PFSK-1 (cell line): ENCODE data around the gene XPO6.

Experiments
- FOXP2 ChIP-seq: optimal IDR thresholded peaks from 2 replicates; pipeline ENCODE3; 2011; ENCODE audit warnings: borderline replicate concordance, control low read depth, inconsistent platforms; ENCODE audit not compliant: insufficient read depth; ENCODE audit errors: extremely low read length, extremely low read depth
- POLR2AphosphoS5 ChIP-seq: IDR thresholded peaks from 2 replicates; pipeline ENCODE4 v1.6.1; 2012; ENCODE audit warnings: low read depth, mild to moderate bottlenecking, control low read depth, low read length, moderate library complexity
- SIN3A ChIP-seq: IDR thresholded peaks from 2 replicates; pipeline ENCODE4 v1.6.1; 2012; ENCODE audit warnings: mild to moderate bottlenecking, low read length, moderate library complexity, borderline replicate concordance; ENCODE audit not compliant: insufficient read depth
- TAF1 ChIP-seq: IDR thresholded peaks from 2 replicates; pipeline ENCODE4 v1.6.1; 2012; ENCODE audit warnings: low read length, control low read depth, borderline replicate concordance; ENCODE audit not compliant: insufficient read depth
- TF ChIP-seq, protein P1 (sequence below), 2 experiments: IDR thresholded peaks; 2 replicates each; pipeline versions ENCODE4 v1.6.1 to v1.8.0; 2011 to 2012; ENCODE audit warnings: low read depth in 2 of 2, low read length in 2 of 2, control low read depth in 1 of 2, inconsistent platforms in 1 of 2, mild to moderate bottlenecking in 1 of 2, moderate library complexity in 1 of 2; ENCODE audit not compliant: insufficient read depth in 1 of 2

Gene XPO6

DNA sequence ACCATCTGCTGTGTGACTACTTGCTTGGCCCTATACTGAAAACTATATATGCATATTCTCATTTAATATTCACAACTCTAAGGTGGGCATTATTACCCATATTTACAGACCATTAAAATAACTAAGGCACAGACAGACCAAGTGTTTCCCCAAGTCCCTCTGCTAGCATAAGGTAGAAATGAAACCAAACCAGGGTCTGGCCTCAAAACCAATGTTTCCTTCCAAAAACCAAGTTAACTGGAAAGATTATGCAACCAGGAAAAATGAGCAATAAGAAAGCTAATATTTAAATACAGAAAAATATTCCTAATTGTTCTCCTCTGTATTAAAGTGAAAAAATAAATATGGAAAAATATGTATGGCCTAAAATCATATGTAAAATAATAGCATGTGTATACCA lies 50.1 kb downstream of the XPO6 start:
- TF ChIP-seq TAF1 (no peak), SIN3A (no peak)

DNA sequence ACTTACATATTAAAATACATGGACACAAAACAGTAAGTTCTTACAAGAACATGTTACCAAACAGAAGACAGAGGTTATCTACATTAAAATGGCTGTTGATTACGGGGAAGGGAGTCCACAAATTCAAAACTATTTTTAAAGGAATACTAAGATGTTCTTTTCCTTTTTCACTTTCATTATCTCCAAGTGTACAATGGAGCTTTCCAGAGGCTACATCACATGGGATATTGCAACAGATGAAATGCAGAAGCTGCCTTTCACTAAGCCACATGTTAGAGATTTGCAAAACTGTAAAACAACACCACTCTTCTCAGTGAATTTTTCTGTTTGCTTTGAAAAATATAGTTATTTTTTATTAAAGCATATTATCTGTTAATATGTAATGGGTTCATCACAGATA lies 53.6 kb downstream of the XPO6 start:
- TF ChIP-seq FOXP2 (no peak), TAF1 (no peak), POLR2AphosphoS5 (no peak)
- TF ChIP-seq, protein P1, sequence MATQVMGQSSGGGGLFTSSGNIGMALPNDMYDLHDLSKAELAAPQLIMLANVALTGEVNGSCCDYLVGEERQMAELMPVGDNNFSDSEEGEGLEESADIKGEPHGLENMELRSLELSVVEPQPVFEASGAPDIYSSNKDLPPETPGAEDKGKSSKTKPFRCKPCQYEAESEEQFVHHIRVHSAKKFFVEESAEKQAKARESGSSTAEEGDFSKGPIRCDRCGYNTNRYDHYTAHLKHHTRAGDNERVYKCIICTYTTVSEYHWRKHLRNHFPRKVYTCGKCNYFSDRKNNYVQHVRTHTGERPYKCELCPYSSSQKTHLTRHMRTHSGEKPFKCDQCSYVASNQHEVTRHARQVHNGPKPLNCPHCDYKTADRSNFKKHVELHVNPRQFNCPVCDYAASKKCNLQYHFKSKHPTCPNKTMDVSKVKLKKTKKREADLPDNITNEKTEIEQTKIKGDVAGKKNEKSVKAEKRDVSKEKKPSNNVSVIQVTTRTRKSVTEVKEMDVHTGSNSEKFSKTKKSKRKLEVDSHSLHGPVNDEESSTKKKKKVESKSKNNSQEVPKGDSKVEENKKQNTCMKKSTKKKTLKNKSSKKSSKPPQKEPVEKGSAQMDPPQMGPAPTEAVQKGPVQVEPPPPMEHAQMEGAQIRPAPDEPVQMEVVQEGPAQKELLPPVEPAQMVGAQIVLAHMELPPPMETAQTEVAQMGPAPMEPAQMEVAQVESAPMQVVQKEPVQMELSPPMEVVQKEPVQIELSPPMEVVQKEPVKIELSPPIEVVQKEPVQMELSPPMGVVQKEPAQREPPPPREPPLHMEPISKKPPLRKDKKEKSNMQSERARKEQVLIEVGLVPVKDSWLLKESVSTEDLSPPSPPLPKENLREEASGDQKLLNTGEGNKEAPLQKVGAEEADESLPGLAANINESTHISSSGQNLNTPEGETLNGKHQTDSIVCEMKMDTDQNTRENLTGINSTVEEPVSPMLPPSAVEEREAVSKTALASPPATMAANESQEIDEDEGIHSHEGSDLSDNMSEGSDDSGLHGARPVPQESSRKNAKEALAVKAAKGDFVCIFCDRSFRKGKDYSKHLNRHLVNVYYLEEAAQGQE (IDR thresholded peaks at IDR 0.05; ENCODE audit: insufficient read depth in 1 of 2, low read depth in 2 of 2, low read length in 2 of 2), result no peak

DNA sequence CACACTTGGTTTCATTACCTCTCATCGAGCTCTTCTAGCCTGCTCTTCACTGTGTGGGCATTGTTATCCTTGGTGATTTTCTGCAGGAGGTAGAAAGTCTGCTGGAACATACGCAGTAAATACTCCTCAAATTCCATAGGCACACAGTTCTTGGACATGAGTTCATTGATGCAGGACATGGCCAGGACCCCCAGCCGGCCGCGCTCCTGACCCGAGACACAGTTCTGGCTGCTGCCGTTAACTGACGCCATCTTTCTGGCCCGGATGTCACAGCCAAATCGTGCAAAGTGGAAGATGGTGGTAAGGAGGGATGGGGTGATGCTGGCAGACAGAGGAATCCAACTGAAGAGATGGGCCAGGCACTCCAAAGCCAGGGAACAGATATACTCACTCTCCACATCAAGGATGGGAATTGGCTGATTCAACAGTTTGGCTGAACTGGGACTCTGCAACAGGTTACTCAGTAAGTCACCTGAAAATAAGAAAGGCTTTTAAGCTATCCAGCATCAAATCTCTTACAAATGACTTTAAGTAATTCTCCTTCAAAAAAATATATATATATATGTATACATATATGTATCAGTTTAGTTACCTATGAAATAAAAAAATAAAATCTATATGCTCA lies 55.6 kb downstream of the XPO6 start:
- no peak for TF ChIP-seq TAF1
- TF ChIP-seq, protein P1 (IDR thresholded peaks at IDR 0.05; ENCODE audit: insufficient read depth in 1 of 2, low read depth in 2 of 2, low read length in 2 of 2), result no peak
- no peak for TF ChIP-seq POLR2AphosphoS5
- TF ChIP-seq SIN3A, result no peak
- TF ChIP-seq FOXP2, result no peak

DNA sequence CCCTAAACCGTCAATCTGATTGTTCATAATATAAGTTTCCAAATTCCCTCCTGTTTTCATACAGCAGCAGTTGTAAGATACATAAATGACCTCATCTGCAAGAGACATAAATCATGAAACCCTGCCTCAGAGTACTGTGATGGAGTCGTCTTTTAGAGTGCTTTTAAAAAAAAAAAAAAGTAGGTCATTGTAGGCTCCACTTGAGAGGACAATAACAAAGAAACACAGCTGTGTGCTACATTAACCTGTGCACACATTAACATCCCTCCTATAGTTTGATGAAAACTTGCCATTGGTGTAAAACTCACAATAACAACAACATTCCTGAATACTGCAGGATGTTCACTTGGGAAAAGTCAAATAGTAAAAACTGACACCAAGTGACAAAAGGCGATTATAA lies 56.5 kb downstream of the XPO6 start:
- TF ChIP-seq SIN3A, result no peak
- TF ChIP-seq, protein P1 (IDR thresholded peaks at IDR 0.05; ENCODE audit: insufficient read depth in 1 of 2, low read depth in 2 of 2, low read length in 2 of 2), result no peak
- TF ChIP-seq FOXP2, result no peak
- no peak for TF ChIP-seq TAF1
- TF ChIP-seq POLR2AphosphoS5, result no peak

DNA sequence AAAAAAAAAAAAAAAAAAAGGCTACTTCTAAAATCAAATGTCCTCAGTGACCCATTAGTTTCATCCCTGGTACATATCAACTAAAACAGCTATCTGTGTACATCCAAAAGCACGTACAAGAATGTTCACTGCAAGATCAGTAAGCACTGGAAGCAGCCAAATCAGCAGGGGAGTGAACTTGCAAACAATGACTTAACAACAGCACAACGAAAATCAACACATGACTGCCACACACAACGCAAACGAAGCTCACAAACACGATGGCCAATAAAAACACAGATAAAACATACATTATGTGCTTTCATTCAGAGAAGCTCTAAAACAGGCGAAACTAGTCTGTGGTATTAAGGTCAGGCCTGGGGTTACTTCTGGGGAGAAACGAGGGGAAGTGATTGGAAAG lies 60.6 kb downstream of the XPO6 start:
- TF ChIP-seq SIN3A, result no peak
- no peak for TF ChIP-seq FOXP2
- no peak for TF ChIP-seq TAF1
- TF ChIP-seq, protein P1 (IDR thresholded peaks at IDR 0.05; ENCODE audit: insufficient read depth in 1 of 2, low read depth in 2 of 2, low read length in 2 of 2), result no peak
- TF ChIP-seq POLR2AphosphoS5, result no peak
